ENCODE results near the gene USP7.
A peak's percentile ranks its signal among the peaks of the same experiment; 100 is the strongest.

Gene USP7

GRCh38 chr16:8893976-8894690 is 69.6 kb downstream of the USP7 start:
- no peak for DNase-seq (ENCODE audit: low read depth in 1 of 2, low spot score in 1 of 2)
- no peaks in the 10 kb centered on the region for H3K27me3 ChIP-seq (ENCODE audit: insufficient read depth, poor library complexity, severe bottlenecking)
- no peak overlapping the region for H3K27ac ChIP-seq (replicated peaks)
- no peak for TF ChIP-seq POLR2AphosphoS5 (IDR thresholded peaks at IDR 0.05; ENCODE audit: low read depth)
- H3K4me3 ChIP-seq (replicated peaks; ENCODE audit: insufficient read depth, low read length), result no peak overlapping the region

- no peak overlapping the region for H3K4me3 ChIP-seq (replicated peaks; ENCODE audit: insufficient read depth, low read length)
- no peak overlapping the region for H3K27ac ChIP-seq (replicated peaks)
- no peak for DNase-seq (ENCODE audit: low read depth in 1 of 2, low spot score in 1 of 2)
- no peak for TF ChIP-seq REST (IDR thresholded peaks at IDR 0.05; ENCODE audit: insufficient replicate concordance, low read depth)
- TF ChIP-seq SPI1 (IDR thresholded peaks at IDR 0.05; ENCODE audit: borderline replicate concordance, low read depth), result no peak
- TF ChIP-seq GABPA (IDR thresholded peaks at IDR 0.05; ENCODE audit: low read depth), result no peak
- TF ChIP-seq POLR2AphosphoS5 (IDR thresholded peaks at IDR 0.05; ENCODE audit: low read depth), result no peak
- TF ChIP-seq CTCF (IDR thresholded peaks at IDR 0.05; ENCODE audit: insufficient read depth, low read length), result no peak
- no peaks in the 10 kb centered on the region for H3K27me3 ChIP-seq (ENCODE audit: insufficient read depth, poor library complexity, severe bottlenecking)
These were observed 70.3 kb downstream of the USP7 start for GRCh38 chr16:8893426-8893825.

GRCh38 chr16:8892101-8892575 is 71.6 kb downstream of the USP7 start:
- Histone ChIP-seq H3K27me3 (ENCODE audit: insufficient read depth, poor library complexity, severe bottlenecking) (no peaks in the 10 kb centered on the region), H3K4me3 (replicated peaks; ENCODE audit: insufficient read depth, low read length) (no peak overlapping the region), H3K27ac (replicated peaks) (no peak overlapping the region)
- TF ChIP-seq SPI1 (IDR thresholded peaks at IDR 0.05; ENCODE audit: borderline replicate concordance, low read depth) (no peak), GABPA (IDR thresholded peaks at IDR 0.05; ENCODE audit: low read depth) (no peak), POLR2AphosphoS5 (IDR thresholded peaks at IDR 0.05; ENCODE audit: low read depth) (no peak), REST (IDR thresholded peaks at IDR 0.05; ENCODE audit: insufficient replicate concordance, low read depth) (no peak), CTCF (IDR thresholded peaks at IDR 0.05; ENCODE audit: insufficient read depth, low read length) (no peak)
- DNase-seq (ENCODE audit: low read depth in 1 of 2, low spot score in 1 of 2), result no peak

GRCh38 chr16:8890549-8890921 is 73.2 kb downstream of the USP7 start:
- no peak for DNase-seq (ENCODE audit: low read depth in 1 of 2, low spot score in 1 of 2)
- Histone ChIP-seq H3K27ac (replicated peaks) (no peak overlapping the region), H3K4me3 (replicated peaks; ENCODE audit: insufficient read depth, low read length) (no peak overlapping the region), H3K27me3 (ENCODE audit: insufficient read depth, poor library complexity, severe bottlenecking) (peaks cover 9% of the 10 kb centered on the region)
- TF ChIP-seq POLR2AphosphoS5 (IDR thresholded peaks at IDR 0.05; ENCODE audit: low read depth), result peak; percentile 28; the same call in 1 of the 2 replicates
- TF ChIP-seq SPI1 (IDR thresholded peaks at IDR 0.05; ENCODE audit: borderline replicate concordance, low read depth), result no peak
- no peak for TF ChIP-seq GABPA (IDR thresholded peaks at IDR 0.05; ENCODE audit: low read depth)

All from HL-60 (cell line).